Endothelial cell (in vitro differentiated cells): ENCODE data around the gene FABP1. TPM values are rescaled to one million over a fixed set of nuclear protein-coding genes. Genes with fewer than 3 reads are reported as not detected.

Experiments used
- DNase-seq: peaks from one replicate; pipeline ENCODE4 v3.0.0; 2021; ENCODE audit warnings: low spot score
- H3K27ac Mint-ChIP-seq: one replicate; pipeline ENCODE4 v1.8.0; 2021; ENCODE audit warnings: mixed read lengths, inconsistent platforms; ENCODE audit not compliant: unreplicated experiment
- H3K27me3 Mint-ChIP-seq: one replicate; pipeline ENCODE4 v1.8.0; 2021; ENCODE audit warnings: mild to moderate bottlenecking, moderate library complexity, mixed read lengths, inconsistent platforms; ENCODE audit not compliant: unreplicated experiment
- H3K36me3 Mint-ChIP-seq: one replicate; pipeline ENCODE4 v1.8.0; 2021; ENCODE audit warnings: mild to moderate bottlenecking, low read depth, mixed read lengths, inconsistent platforms; ENCODE audit not compliant: unreplicated experiment
- H3K4me1 Mint-ChIP-seq: one replicate; pipeline ENCODE4 v1.8.0; 2021; ENCODE audit warnings: mild to moderate bottlenecking, mixed read lengths, inconsistent platforms; ENCODE audit not compliant: unreplicated experiment
- H3K4me3 Mint-ChIP-seq: one replicate; pipeline ENCODE4 v1.8.0; 2021; ENCODE audit warnings: mild to moderate bottlenecking, mixed read lengths, inconsistent platforms; ENCODE audit not compliant: unreplicated experiment
- H3K9me3 Mint-ChIP-seq: one replicate; pipeline ENCODE4 v1.8.0; 2021; ENCODE audit warnings: mixed read lengths, inconsistent platforms; ENCODE audit not compliant: unreplicated experiment
- CTCF ChIP-seq: fragments of 200-600 bp; sonication (generic); IDR thresholded peaks from one replicate; pipeline ENCODE4 v1.5.0; 2021; ENCODE audit warnings: antibody characterized with exemption; ENCODE audit not compliant: unreplicated experiment
- microRNA-seq: library from miRNA; unstranded; fragments of <30 nt; microRNA quantifications from one replicate; pipeline ENCODE4, GENCODE V29; 2020; ENCODE audit not compliant: unreplicated experiment
- total RNA-seq: library from RNA; stranded (reverse); fragmentation: NEBNext Ultra II Directional; extraction: Animal tissue kit (Norgen Biotek cat#: 25700); gene quantifications from one replicate; pipeline ENCODE4 v1.2.1, GENCODE V29; 2021; ENCODE audit not compliant: unreplicated experiment

The FABP1 gene
- total RNA-seq, 1 donor from 2014 or later: not detected

DNA sequence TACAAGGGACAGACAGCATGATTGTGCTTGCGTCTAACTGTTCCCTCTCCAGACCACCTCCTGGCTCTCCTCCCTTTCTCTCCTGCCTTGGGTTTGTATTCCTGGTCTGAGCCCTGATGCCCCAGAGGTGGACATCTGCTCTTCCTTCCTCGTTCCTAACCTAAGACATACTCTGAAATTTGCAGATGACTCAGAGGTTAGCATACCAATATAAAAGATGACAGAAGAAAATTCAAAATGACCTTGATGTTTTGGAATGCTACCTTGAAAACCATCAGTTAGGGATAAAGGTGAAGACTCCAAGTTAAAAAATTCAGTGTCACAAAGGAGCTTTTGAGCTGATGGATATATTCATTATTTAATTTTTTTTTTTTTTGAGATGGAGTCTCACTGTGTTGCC, 47.3 kb downstream of the FABP1 start:
- peaks cover 13% of the 10 kb centered on the region for H3K4me1 Mint-ChIP-seq
- no peaks in the 10 kb centered on the region for H3K9me3 Mint-ChIP-seq
- no peak for TF ChIP-seq CTCF
- no peak overlapping the region for H3K4me3 Mint-ChIP-seq
- H3K27ac Mint-ChIP-seq: no peak overlapping the region
- no peak for DNase-seq
- no peaks in the 10 kb centered on the region for H3K36me3 Mint-ChIP-seq
- H3K27me3 Mint-ChIP-seq: no peaks in the 10 kb centered on the region

DNA sequence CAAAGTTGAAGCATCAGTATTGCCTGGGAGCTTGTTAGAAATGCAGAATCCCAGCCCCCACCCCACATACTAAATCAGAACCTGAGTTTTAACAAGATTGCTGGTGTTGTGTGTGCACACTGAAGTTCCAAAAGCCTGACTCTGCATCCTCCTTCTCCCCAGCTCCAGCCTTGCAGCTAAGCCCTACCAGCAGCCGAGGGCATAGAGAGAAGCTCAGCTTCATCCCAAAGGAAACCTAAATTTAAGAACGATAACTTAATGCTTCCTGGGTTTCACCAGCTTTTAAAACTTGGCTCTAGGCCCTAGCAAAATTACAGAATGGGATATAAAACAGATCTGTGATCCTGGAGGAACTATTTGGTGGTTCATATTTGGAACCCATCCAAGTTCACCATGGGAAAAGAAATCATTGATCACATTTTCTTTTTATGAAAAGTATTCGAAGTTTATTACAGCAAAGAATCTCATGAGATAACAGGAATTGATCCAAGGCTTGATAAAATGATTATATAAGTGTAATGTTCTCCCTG, 49.2 kb downstream of the FABP1 start:
- H3K9me3 Mint-ChIP-seq: peaks cover 7% of the 10 kb centered on the region
- no peaks in the 10 kb centered on the region for H3K36me3 Mint-ChIP-seq
- no peaks in the 10 kb centered on the region for H3K27me3 Mint-ChIP-seq
- TF ChIP-seq CTCF: no peak
- peaks cover 13% of the 10 kb centered on the region for H3K4me1 Mint-ChIP-seq
- no peak for DNase-seq
- no peak overlapping the region for H3K4me3 Mint-ChIP-seq
- H3K27ac Mint-ChIP-seq: no peak overlapping the region

- no peak overlapping the region for H3K4me3 Mint-ChIP-seq
- peaks cover 2% of the 10 kb centered on the region for H3K4me1 Mint-ChIP-seq
- no peak for DNase-seq
- H3K9me3 Mint-ChIP-seq: peaks cover 7% of the 10 kb centered on the region
- TF ChIP-seq CTCF: no peak
- H3K36me3 Mint-ChIP-seq: no peaks in the 10 kb centered on the region
- no peaks in the 10 kb centered on the region for H3K27me3 Mint-ChIP-seq
- no peak overlapping the region for H3K27ac Mint-ChIP-seq
Measured at GRCh38 chr2:88077080-88077479, 50.8 kb downstream of the FABP1 start.

DNA sequence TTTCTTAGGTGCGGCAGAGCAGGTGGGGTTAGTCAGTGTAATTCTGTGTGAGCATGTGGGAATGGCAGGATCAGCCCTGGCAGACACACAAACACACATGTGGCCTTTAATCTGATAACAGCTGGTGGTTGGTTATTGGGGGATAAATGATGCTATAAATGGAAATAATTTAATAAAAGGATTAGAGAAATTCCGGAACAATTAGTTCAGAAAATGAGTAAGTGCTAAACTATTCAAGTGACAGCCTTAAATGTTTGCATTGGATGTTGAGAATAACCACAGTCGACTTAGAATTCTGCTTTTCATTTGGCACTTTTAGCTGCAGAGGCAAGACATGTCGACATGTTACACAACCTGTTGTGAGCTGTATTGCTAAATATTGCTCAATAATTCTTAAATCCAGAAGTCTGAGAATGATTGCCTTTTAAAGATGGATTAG, 53.0 kb downstream of the FABP1 start:
- Mint-ChIP-seq H3K36me3 (no peaks in the 10 kb centered on the region), H3K27ac (no peak overlapping the region), H3K27me3 (no peaks in the 10 kb centered on the region), H3K4me1 (no peaks in the 10 kb centered on the region), H3K9me3 (peaks cover 7% of the 10 kb centered on the region), H3K4me3 (no peak overlapping the region)
- TF ChIP-seq CTCF: no peak
- DNase-seq: no peak

DNA sequence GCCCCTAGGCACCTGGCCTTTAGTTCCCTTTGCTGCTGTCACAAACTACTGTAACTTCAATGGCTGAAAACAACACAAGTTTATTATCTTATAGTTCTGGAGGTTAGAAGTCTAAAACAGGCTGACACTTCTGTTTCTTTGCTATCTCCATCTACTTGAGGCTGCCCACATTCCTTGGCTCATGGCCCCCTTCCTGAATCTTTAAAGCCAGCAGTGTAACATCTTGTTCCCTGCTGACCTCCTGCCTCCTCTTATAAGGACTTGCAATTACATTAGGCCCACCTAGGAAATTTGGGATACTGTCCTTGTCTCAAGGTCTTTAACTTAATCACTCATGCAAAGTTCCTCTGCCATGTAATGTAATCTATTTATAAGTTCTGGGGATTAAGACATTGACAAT, 53.7 kb downstream of the FABP1 start:
- Mint-ChIP-seq H3K9me3 (peaks cover 7% of the 10 kb centered on the region), H3K36me3 (no peaks in the 10 kb centered on the region), H3K4me1 (peaks cover 1% of the 10 kb centered on the region), H3K4me3 (no peak overlapping the region), H3K27me3 (no peaks in the 10 kb centered on the region), H3K27ac (no peak overlapping the region)
- TF ChIP-seq CTCF: no peak
- no peak for DNase-seq

Small RNAs within 50 kb of the gene (microRNA-seq; reads per million reads assigned to microRNA genes)
- not detected for gene MIR4780

Other genes starting within 250 kb of the FABP1 start
- 6.9 TPM for gene RNU2-63P, start 111.5 kb downstream of the FABP1 start, total RNA-seq
- 18.0 TPM for gene KRCC1, start 72.3 kb downstream of the FABP1 start, total RNA-seq
- not detected for gene SMYD1, start 60.2 kb downstream of the FABP1 start, total RNA-seq
- gene THNSL2, start 42.3 kb upstream of the FABP1 start, total RNA-seq: 12.3 TPM